Stimulated activated CD8-positive, alpha-beta memory T cell treated with anti-CD3 and anti-CD28 coated beads, Interleukin-12 subunit alpha, Interleukin-12 subunit beta, amount 100 ng/mL, for 4 hours (primary cell): ENCODE results near the gene GPR161.

Experiments
- DNase-seq: peaks from one replicate; pipeline ENCODE4 v3.0.0-alpha.2; 2020; ENCODE audit warnings: low read depth

The GPR161 gene

DNA sequence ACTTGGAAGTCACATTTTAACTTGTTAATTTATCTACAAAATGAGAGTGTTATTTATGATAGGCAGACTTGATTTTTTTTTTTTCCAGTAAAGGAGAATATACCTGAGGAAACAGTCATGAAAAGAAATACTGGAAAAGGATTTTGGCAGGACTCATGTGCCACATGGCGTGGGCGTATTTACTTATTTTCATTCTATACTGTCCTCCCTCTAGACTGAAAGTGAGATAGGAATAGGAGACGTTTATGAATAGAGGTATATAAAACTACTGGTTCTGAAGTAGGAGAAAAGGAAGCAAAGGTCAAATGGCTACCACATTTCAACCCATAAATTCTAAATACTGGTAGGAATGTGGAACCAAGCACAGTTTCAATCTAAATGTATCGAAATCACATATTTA lies 105.1 kb downstream of the GPR161 start:
- no peak for DNase-seq

GRCh38 chr1:168031198-168031597 lies 105.5 kb downstream of the GPR161 start:
- DNase-seq, result no peak
